KMS-11 (cell line): ENCODE data around the gene ADCY1.

ENCODE experiments used
- H2AFZ ChIP-seq: fragments of 200-600 bp; sonication (generic); 2 replicates; pipeline ENCODE4 v1.6.1; 2016; ENCODE audit warnings: antibody characterized with exemption, mixed run types, low read depth
- H3K27ac ChIP-seq: fragments of 200-600 bp; sonication (generic); 2 replicates; pipeline ENCODE4 v1.6.1; 2016; ENCODE audit warnings: mild to moderate bottlenecking, mixed run types
- H3K27me3 ChIP-seq: fragments of 200-600 bp; sonication (generic); 2 replicates; pipeline ENCODE4 v1.6.1; 2017; ENCODE audit warnings: mild to moderate bottlenecking, low read depth, mixed run types, moderate library complexity; ENCODE audit not compliant: insufficient read depth
- H3K36me3 ChIP-seq: fragments of 200-600 bp; sonication (generic); 2 replicates; pipeline ENCODE4 v1.6.1; 2017; ENCODE audit warnings: mild to moderate bottlenecking, mixed run types; ENCODE audit not compliant: insufficient read depth
- H3K4me1 ChIP-seq: fragments of 200-600 bp; sonication (generic); 2 replicates; pipeline ENCODE4 v1.6.1; 2016; ENCODE audit warnings: mild to moderate bottlenecking, low read depth, mixed run types; ENCODE audit not compliant: poor library complexity, severe bottlenecking
- H3K4me2 ChIP-seq: fragments of 200-600 bp; sonication (generic); 2 replicates; pipeline ENCODE4 v1.7.0; 2016; ENCODE audit warnings: mild to moderate bottlenecking, mixed run types
- H3K4me3 ChIP-seq: fragments of 200-600 bp; sonication (generic); IDR thresholded peaks from 2 replicates; pipeline ENCODE4 v1.6.1; 2017; ENCODE audit warnings: low read depth, low read length, mixed read lengths; ENCODE audit not compliant: insufficient read depth
- H3K79me2 ChIP-seq: fragments of 200-600 bp; sonication (generic); 2 replicates; pipeline ENCODE4 v1.6.1; 2016; ENCODE audit warnings: low read depth, mixed run types; ENCODE audit not compliant: insufficient read depth
- H3K9ac ChIP-seq: fragments of 200-600 bp; sonication (generic); 2 replicates; pipeline ENCODE4 v1.6.1; 2016; ENCODE audit warnings: mild to moderate bottlenecking, mixed run types
- H4K20me1 ChIP-seq: fragments of 200-600 bp; sonication (generic); 2 replicates; pipeline ENCODE4 v1.6.1; 2016; ENCODE audit warnings: mild to moderate bottlenecking, mixed run types; ENCODE audit not compliant: insufficient read depth
- TF ChIP-seq, protein P1 (sequence below): fragments of 200-600 bp; sonication (generic); conservative IDR thresholded peaks from 2 replicates; pipeline ENCODE4 v1.6.1; 2017; ENCODE audit warnings: low read depth, mild to moderate bottlenecking, antibody characterized with exemption, low read length, moderate library complexity, mixed read lengths

Gene ADCY1

GRCh38 chr7:45574669-45575500, 717 bp downstream of the ADCY1 start:
- Histone ChIP-seq H3K4me1 (peaks cover 8% of the 10 kb centered on the region), H3K4me2 (peak overlapping the region; percentile 91), H3K4me3 (no peak overlapping the region), H2AFZ (peak overlapping the region; percentile 86), H3K36me3 (no peaks in the 10 kb centered on the region), H3K9ac (peak overlapping the region; percentile 76), H3K27ac (peak overlapping the region; percentile 23; the same call in 1 of the 2 replicates), H4K20me1 (no peaks in the 10 kb centered on the region), H3K27me3 (no peaks in the 10 kb centered on the region), H3K79me2 (peaks cover 7% of the 10 kb centered on the region; the same call in 1 of the 2 replicates)
- TF ChIP-seq, protein P1, sequence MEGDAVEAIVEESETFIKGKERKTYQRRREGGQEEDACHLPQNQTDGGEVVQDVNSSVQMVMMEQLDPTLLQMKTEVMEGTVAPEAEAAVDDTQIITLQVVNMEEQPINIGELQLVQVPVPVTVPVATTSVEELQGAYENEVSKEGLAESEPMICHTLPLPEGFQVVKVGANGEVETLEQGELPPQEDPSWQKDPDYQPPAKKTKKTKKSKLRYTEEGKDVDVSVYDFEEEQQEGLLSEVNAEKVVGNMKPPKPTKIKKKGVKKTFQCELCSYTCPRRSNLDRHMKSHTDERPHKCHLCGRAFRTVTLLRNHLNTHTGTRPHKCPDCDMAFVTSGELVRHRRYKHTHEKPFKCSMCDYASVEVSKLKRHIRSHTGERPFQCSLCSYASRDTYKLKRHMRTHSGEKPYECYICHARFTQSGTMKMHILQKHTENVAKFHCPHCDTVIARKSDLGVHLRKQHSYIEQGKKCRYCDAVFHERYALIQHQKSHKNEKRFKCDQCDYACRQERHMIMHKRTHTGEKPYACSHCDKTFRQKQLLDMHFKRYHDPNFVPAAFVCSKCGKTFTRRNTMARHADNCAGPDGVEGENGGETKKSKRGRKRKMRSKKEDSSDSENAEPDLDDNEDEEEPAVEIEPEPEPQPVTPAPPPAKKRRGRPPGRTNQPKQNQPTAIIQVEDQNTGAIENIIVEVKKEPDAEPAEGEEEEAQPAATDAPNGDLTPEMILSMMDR = no peak

- Histone ChIP-seq H3K36me3 (no peaks in the 10 kb centered on the region), H2AFZ (no peak overlapping the region), H4K20me1 (no peaks in the 10 kb centered on the region), H3K27ac (no peak overlapping the region), H3K9ac (no peak overlapping the region; the same call in 1 of the 2 replicates), H3K4me3 (no peak overlapping the region), H3K27me3 (no peaks in the 10 kb centered on the region), H3K4me1 (peaks cover 8% of the 10 kb centered on the region), H3K79me2 (peaks cover 7% of the 10 kb centered on the region; the same call in 1 of the 2 replicates), H3K4me2 (peak overlapping the region; percentile 91)
- TF ChIP-seq, protein P1 = no peak
Measured at GRCh38 chr7:45575501-45576248, 1.5 kb downstream of the ADCY1 start.

DNA sequence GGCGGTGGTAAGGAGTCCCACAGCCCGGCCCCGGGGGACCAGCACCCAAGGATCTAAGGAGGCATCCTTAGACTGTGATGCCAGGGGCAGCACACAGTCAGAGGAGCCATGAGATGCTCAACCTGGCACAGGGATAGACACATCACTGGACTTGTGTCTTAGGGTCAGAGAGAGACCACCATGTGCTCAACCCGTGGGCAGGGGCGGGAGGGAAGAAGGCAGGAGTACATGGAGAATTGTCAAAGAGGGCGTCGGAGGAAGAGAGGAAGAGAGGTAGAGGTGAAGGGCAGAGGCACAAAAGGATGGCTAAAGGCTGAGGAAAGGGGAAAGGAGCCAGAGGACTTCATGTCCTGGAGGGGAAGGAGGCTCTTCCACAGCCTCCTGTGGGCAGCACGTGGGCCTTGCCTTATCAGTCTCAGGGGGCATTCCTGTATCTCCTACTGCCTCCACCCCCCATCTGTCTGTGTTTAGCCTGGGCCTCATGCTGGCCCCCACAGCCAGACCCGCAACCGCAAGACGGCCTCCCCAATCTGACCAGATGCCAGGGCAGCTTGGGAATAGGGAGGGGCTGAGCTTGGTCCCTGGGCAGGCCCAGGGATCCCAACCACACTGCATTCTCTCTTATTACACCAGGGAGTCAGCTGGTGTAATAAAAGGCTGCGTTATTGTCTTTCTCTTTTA, 2.2 kb downstream of the ADCY1 start:
- H3K27ac ChIP-seq = no peak overlapping the region
- peaks cover 8% of the 10 kb centered on the region for H3K4me1 ChIP-seq
- H3K4me3 ChIP-seq = no peak overlapping the region
- H3K79me2 ChIP-seq = peaks cover 7% of the 10 kb centered on the region; the same call in 1 of the 2 replicates
- no peaks in the 10 kb centered on the region for H3K36me3 ChIP-seq
- TF ChIP-seq, protein P1 = no peak
- H3K27me3 ChIP-seq = no peaks in the 10 kb centered on the region
- no peaks in the 10 kb centered on the region for H4K20me1 ChIP-seq
- no peak overlapping the region for H3K4me2 ChIP-seq
- no peak overlapping the region for H2AFZ ChIP-seq
- H3K9ac ChIP-seq = no peak overlapping the region

- Histone ChIP-seq H3K4me1 (peaks cover 8% of the 10 kb centered on the region), H3K4me2 (no peak overlapping the region), H3K27me3 (no peaks in the 10 kb centered on the region), H3K79me2 (peaks cover 7% of the 10 kb centered on the region; the same call in 1 of the 2 replicates), H3K9ac (no peak overlapping the region), H3K27ac (no peak overlapping the region), H3K36me3 (no peaks in the 10 kb centered on the region), H2AFZ (no peak overlapping the region), H3K4me3 (no peak overlapping the region), H4K20me1 (no peaks in the 10 kb centered on the region)
- TF ChIP-seq, protein P1 = no peak
Measured at GRCh38 chr7:45578022-45578421, 3.9 kb downstream of the ADCY1 start.
